Parathyroid adenoma (tissue), 2 donors: Measurements from ENCODE around the gene NEGR1.

Experiments used
- H2AFZ ChIP-seq: fragments of 300-600 bp; sonication (generic); one replicate; pipeline ENCODE4 v1.7.0; 2017; ENCODE audit warnings: antibody characterized with exemption, mild to moderate bottlenecking
- H3K27ac ChIP-seq: fragments of 300-600 bp; sonication (generic); one replicate; pipeline ENCODE4 v1.7.0; 2017
- H3K27me3 ChIP-seq: fragments of 300-600 bp; sonication (generic); one replicate; pipeline ENCODE4 v1.7.0; 2017; ENCODE audit warnings: low read length; ENCODE audit not compliant: control insufficient read depth, insufficient read depth
- H3K36me3 ChIP-seq: fragments of 300-600 bp; sonication (generic); one replicate; pipeline ENCODE4 v1.7.0; 2017; ENCODE audit warnings: low read length; ENCODE audit not compliant: control insufficient read depth, insufficient read depth
- H3K4me1 ChIP-seq: fragments of 300-600 bp; sonication (generic); one replicate; pipeline ENCODE4 v1.7.0; 2017; ENCODE audit warnings: control low read depth
- H3K4me2 ChIP-seq: fragments of 300-600 bp; sonication (generic); one replicate; pipeline ENCODE4 v1.7.0; 2017; ENCODE audit warnings: low read length
- H3K4me3 ChIP-seq: fragments of 300-600 bp; sonication (generic); one replicate; pipeline ENCODE4 v1.7.0; 2017; ENCODE audit warnings: low read depth, low read length
- H3K79me2 ChIP-seq: fragments of 300-600 bp; sonication (generic); one replicate; pipeline ENCODE4 v1.7.0; 2017; ENCODE audit warnings: control low read depth
- H3K9ac ChIP-seq: fragments of 300-600 bp; sonication (generic); one replicate; pipeline ENCODE4 v1.7.0; 2017; ENCODE audit warnings: mild to moderate bottlenecking
- H3K9me3 ChIP-seq: fragments of 300-600 bp; sonication (generic); one replicate; pipeline ENCODE4 v1.7.0; 2017; ENCODE audit warnings: low read length; ENCODE audit not compliant: control insufficient read depth
- CTCF ChIP-seq: fragments of 300-600 bp; sonication (generic); IDR thresholded peaks from one replicate; pipeline ENCODE4 v1.7.0; 2017; ENCODE audit warnings: antibody characterized with exemption, mild to moderate bottlenecking
- donor health status: primary hyperparathyroidism.

The NEGR1 gene

GRCh38 chr1:72011721-72012120, 270.6 kb downstream of the NEGR1 start:
- Histone ChIP-seq H3K9ac (no peak overlapping the region), H2AFZ (no peak overlapping the region), H3K79me2 (no peaks in the 10 kb centered on the region), H3K9me3 (no peaks in the 10 kb centered on the region), H3K4me3 (no peak overlapping the region), H3K27me3 (no peaks in the 10 kb centered on the region), H3K27ac (no peak overlapping the region), H3K4me1 (no peaks in the 10 kb centered on the region), H3K4me2 (no peak overlapping the region), H3K36me3 (no peaks in the 10 kb centered on the region)
- TF ChIP-seq CTCF = no peak

- Histone ChIP-seq H3K9me3 (no peaks in the 10 kb centered on the region), H3K36me3 (no peaks in the 10 kb centered on the region), H3K4me1 (no peaks in the 10 kb centered on the region), H3K27ac (no peak overlapping the region), H3K27me3 (no peaks in the 10 kb centered on the region), H3K4me2 (no peak overlapping the region), H3K4me3 (no peak overlapping the region), H3K79me2 (no peaks in the 10 kb centered on the region), H3K9ac (no peak overlapping the region), H2AFZ (no peak overlapping the region)
- no peak for TF ChIP-seq CTCF
These were observed 272.3 kb downstream of the NEGR1 start for GRCh38 chr1:72010094-72010431.

GRCh38 chr1:72009173-72010093, 272.9 kb downstream of the NEGR1 start:
- H3K4me3 ChIP-seq = no peak overlapping the region
- H2AFZ ChIP-seq = no peak overlapping the region
- no peaks in the 10 kb centered on the region for H3K4me1 ChIP-seq

GRCh38 chr1:72007312-72007711, 275.0 kb downstream of the NEGR1 start:
- no peaks in the 10 kb centered on the region for H3K9me3 ChIP-seq
- no peak overlapping the region for H3K27ac ChIP-seq
- no peaks in the 10 kb centered on the region for H3K27me3 ChIP-seq
- H3K9ac ChIP-seq = no peak overlapping the region
- H3K79me2 ChIP-seq = no peaks in the 10 kb centered on the region
- H3K4me1 ChIP-seq = no peaks in the 10 kb centered on the region
- no peak overlapping the region for H3K4me3 ChIP-seq
- TF ChIP-seq CTCF = no peak
- no peak overlapping the region for H3K4me2 ChIP-seq
- no peak overlapping the region for H2AFZ ChIP-seq
- no peaks in the 10 kb centered on the region for H3K36me3 ChIP-seq

More at GRCh38 chr1:72009173-72010093, 272.9 kb downstream of the NEGR1 start:
- Histone ChIP-seq H3K36me3 (no peaks in the 10 kb centered on the region), H3K27ac (no peak overlapping the region), H3K4me2 (no peak overlapping the region), H3K27me3 (no peaks in the 10 kb centered on the region), H3K9me3 (no peaks in the 10 kb centered on the region), H3K79me2 (no peaks in the 10 kb centered on the region), H3K9ac (no peak overlapping the region)
- TF ChIP-seq CTCF = no peak

GRCh38 chr1:72006092-72006491, 276.2 kb downstream of the NEGR1 start:
- no peak overlapping the region for H3K4me3 ChIP-seq
- no peak for TF ChIP-seq CTCF

More at GRCh38 chr1:72006092-72006491, 276.2 kb downstream of the NEGR1 start:
- Histone ChIP-seq H3K4me2 (no peak overlapping the region), H3K9me3 (no peaks in the 10 kb centered on the region), H3K27me3 (no peaks in the 10 kb centered on the region), H3K27ac (no peak overlapping the region), H3K4me1 (no peaks in the 10 kb centered on the region), H3K9ac (no peak overlapping the region), H2AFZ (no peak overlapping the region), H3K79me2 (no peaks in the 10 kb centered on the region), H3K36me3 (no peaks in the 10 kb centered on the region)
